HG03378 (cell line): Measurements from ENCODE around the gene CD274.
"Not testable (repeated sequence)": the region's sequence is repeated elsewhere in the genome, so short reads cannot be mapped to it uniquely, and the experiment has no call there.

Experiments
- ATAC-seq: cut with Tn5 transposase; IDR thresholded peaks from one replicate; pipeline ENCODE4 v1.9.1; 2021; ENCODE audit warnings: mild to moderate bottlenecking, moderate library complexity; ENCODE audit not compliant: unreplicated experiment

Gene CD274

DNA sequence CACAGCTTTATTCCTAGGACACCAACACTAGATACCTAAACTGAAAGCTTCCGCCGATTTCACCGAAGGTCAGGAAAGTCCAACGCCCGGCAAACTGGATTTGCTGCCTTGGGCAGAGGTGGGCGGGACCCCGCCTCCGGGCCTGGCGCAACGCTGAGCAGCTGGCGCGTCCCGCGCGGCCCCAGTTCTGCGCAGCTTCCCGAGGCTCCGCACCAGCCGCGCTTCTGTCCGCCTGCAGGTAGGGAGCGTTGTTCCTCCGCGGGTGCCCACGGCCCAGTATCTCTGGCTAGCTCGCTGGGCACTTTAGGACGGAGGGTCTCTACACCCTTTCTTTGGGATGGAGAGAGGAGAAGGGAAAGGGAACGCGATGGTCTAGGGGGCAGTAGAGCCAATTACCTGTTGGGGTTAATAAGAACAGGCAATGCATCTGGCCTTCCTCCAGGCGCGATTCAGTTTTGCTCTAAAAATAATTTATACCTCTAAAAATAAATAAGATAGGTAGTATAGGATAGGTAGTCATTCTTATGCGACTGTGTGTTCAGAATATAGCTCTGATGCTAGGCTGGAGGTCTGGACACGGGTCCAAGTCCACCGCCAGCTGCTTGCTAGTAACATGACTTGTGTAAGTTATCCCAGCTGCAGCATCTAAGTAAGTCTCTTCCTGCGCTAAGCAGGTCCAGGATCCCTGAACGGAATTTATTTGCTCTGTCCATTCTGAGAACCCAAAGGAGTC lies at the start of gene CD274:
CD274 (plus strand) TSS at position 184 of the 733 bp plus-strand sequence. CDS start 5,572 bp downstream, outside the sequence.
- ATAC-seq: peak; percentile 39

GRCh38 chr9:5402217-5402616 lies 48.1 kb upstream of the CD274 start:
- no peak for ATAC-seq

- ATAC-seq: no peak
Observed at GRCh38 chr9:5408596-5408995, 41.7 kb upstream of the CD274 start.

DNA sequence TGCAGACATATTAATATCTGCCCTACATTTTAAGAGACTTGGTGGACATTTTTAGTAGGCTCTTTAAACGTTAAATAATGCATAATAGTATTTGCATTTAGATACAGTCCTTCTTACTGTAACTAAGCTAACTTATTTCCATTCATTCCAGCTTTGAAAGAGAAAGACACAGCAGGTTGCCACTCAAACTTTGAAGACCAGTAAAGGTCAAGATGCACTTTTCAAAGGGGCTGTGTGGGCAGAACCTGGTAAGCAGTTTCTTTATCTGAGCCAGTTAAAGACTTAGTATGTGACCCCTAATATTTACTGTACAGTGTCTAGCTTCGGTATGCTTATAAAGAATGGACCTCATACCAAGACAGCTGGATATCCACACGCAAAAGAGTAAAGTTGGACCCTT lies 33.4 kb upstream of the CD274 start:
- ATAC-seq: no peak

GRCh38 chr9:5418481-5418880 lies 31.9 kb upstream of the CD274 start:
- ATAC-seq: no peak

DNA sequence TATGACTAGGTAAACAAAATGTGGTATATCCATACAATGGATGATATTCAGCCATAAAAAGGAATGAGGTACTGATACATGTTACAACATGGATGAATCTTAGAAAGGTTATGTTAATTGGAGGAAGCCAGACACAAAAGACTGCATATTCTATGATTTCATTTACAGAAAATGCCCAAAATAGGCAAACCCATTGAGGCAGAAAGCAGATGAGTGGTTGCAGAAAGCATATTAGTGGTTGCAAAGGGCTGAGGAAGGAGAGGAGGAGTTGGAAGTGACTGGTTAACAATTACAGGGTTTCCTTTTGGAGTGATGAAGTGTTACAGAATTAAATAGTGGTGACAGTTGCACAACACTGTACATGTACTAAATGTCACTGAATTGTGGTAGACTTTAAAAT lies 30.4 kb upstream of the CD274 start:
- ATAC-seq: no peak

DNA sequence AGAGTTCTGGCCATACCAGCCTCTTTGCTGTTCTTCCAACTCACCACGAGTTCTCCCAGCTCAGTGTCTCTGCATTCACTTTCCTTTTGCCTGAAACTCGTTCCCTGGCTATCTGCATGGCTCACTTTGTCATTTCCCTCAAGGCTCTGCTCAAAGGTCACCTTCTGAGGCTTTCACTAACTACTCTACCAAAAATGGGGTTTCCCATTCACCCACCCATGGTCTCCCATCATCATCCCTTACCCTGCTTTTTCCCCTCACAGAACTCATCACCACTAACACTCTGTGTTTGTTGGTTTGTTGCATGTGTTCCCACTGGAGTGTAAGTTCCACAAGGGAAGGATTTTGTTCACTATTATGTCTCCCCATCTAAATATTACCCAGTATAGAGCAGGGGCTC lies 29.2 kb upstream of the CD274 start:
- ATAC-seq: no peak

- no peak for ATAC-seq
Observed at GRCh38 chr9:5422276-5422675, 28.1 kb upstream of the CD274 start.

- ATAC-seq: no peak
Observed at GRCh38 chr9:5425006-5425628, 25.2 kb upstream of the CD274 start.

DNA sequence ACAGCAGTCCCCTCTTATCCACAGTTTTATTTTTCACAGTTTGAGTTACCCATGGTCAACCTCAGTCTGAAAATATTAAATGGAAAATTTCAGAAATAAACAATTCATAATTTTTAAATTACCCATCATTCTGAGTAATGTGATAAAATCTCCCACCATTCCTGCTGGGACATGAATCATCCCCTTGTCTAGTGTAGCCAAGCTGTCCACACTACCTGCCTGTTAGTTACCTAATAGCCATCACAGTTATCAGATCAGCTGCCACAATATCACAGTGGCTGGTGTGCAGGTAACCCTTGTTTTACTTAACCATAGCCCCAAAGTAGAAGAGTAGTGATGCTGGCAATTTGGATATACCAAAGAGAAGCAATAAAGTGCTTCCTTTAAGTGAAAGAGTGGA lies 23.3 kb upstream of the CD274 start:
- ATAC-seq: no peak

DNA sequence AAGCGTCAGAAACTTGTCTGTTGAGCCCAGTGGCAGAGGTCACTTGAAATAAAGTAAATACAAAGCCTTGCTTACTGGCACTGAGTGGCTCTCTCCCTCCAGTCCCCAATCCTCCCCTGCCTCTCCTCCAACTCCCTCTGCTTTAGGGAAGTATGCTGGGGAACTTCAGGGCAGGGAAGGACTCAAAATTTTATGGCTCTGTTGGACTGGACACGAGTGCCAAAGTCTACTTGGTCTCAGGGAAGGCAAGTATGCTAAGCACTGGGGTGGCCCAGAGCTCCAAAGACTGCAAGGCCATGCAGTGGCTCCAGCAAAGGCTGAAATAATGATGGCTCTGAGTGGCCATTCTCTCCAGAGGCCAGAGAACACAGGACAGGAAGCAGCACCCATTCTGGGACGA lies 22.2 kb upstream of the CD274 start:
- no peak for ATAC-seq

DNA sequence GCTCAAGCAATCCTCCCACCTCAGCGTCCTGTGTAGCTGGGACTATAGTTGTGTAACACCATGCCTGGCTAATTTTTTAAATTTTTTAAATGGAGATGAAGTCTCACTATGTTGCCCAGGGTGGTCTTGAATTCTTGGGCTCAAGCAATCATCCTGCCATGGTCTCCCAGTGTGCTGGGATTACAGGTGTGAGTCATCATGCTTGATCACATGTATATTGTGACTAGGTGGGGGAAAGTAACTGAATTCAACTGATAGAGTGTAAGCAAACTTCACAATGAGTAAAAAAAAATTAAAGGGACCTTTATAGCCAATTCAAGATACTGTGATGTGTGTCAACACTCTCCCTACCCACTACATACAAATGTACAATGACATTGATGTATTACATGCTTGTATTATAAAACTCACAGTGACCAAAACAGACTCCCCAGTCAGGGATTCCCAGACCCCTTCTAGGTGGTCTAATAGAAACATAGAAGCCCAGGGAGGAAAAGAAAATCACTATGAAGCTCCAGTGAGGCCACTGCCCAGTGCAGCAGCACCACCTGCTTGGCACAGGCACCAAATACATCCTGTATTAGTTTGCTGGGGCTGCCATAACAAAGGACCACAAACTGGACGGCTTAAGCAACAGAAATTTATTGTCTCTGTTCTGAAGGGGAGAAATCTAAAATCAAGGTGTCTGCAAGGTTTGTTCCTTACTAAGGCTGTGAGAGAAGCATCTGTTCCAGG lies 21.4 kb upstream of the CD274 start:
- no peak for ATAC-seq

DNA sequence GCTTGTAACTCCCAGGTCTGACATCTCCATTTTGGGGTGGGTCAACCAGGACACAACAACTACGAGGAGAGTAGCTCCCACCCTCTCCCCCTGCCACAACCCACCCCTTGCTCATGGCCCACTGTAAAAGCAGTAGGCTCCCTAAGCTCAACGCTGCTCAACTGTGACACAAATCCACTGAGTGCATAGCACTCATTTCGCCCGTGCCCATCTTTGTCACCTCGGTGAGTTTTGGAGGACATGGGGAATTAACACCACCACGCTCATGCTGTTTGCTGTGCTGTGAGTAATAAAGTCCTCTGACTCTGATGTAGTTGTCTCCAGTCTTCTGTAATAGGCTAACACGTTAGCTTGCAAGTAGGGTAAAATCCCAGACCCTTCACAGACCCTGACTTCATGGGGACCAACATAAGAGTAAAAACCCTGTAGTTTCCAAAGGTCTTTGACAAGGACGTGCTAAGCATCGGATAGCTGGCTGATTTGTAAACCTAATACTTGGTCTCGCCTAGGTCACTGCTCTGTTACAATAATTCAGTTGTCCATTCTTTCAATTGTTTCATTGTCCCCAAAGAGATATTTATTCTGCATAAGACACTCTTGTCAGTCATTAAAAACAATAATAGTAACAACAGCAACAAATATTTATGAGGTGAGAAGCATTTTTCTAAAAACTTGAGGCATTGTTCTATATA lies 20.3 kb upstream of the CD274 start:
- ATAC-seq: no peak

- ATAC-seq: no peak
Observed at GRCh38 chr9:5430912-5431311, 19.4 kb upstream of the CD274 start.

DNA sequence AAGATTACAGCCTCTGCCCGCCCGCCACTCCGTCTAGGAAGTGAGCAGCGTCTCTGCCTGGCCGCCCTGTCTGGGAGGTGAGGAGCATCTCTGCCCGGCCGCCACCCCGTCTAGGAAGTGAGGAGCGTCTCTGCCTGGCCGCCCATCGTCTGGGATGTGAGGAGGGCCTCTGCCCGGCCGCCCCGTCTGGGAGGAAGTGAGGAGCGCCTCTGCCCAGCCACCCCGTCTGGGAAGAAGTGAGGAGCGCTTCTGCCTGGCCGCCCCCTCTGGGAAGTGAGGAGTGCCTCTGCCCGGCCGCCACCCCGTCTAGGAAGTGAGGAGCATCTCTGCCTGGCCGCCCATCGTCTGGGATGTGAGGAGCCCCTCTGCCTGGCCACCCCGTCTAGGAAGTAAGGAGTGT lies 17.5 kb upstream of the CD274 start:
- not testable (repeated sequence) for ATAC-seq

- not testable (repeated sequence) for ATAC-seq
Observed at GRCh38 chr9:5433328-5433727, 17.0 kb upstream of the CD274 start.

- ATAC-seq: not testable (repeated sequence)
Observed at GRCh38 chr9:5433841-5434810, 16.2 kb upstream of the CD274 start.

GRCh38 chr9:5435912-5436311 lies 14.4 kb upstream of the CD274 start:
- ATAC-seq: no peak

DNA sequence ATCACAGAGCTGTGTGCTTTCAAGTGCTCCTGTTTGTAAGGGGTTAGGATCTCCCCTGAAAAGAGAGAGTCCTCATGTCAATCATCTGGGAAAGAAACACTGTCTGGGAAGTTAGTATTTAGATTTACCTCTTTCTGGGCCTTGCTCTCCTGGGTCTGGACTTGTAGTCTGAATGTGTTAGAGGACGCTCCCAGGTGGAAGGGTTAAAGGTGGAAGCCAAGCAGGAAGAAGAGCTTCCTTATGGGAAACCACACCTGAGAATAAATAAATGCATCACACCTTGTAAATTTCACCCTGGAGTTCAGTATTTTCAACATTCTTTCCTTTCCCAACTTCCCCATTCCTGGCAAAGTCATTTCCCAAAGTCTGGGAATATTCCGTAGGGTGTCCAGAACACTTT lies 13.9 kb upstream of the CD274 start:
- ATAC-seq: no peak
